Measurements from ENCODE around the gene PRKCA.
A peak's percentile ranks its signal among the peaks of the same experiment; 100 is the strongest.
"Not testable (repeated sequence)": the region's sequence is repeated elsewhere in the genome, so short reads cannot be mapped to it uniquely, and the experiment has no call there.

PRKCA gene

GRCh38 chr17:66354981-66355380 is 52.6 kb downstream of the PRKCA start:
- DNase-seq, result no peak

DNA sequence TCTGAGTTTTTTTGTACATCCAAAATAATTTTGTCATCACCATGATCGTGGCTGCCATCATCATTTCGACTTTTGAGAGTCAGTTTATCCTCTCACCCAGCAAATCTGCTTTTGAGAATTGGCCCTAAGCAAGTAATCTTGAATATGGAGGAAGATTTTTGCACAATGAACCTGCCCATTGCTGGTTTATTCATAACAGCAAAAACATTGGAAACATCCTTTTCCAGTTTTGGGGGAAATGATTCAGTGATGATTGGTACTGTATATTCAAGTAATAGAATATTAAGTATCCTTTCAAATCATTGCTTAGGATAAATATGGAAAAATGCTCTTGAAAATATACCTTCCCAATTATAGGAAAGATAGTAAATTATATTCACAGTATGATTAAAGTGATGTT is 53.1 kb downstream of the PRKCA start:
- no peak for DNase-seq

GRCh38 chr17:66357037-66357436 is 54.6 kb downstream of the PRKCA start:
- peak; percentile 28 for DNase-seq

DNA sequence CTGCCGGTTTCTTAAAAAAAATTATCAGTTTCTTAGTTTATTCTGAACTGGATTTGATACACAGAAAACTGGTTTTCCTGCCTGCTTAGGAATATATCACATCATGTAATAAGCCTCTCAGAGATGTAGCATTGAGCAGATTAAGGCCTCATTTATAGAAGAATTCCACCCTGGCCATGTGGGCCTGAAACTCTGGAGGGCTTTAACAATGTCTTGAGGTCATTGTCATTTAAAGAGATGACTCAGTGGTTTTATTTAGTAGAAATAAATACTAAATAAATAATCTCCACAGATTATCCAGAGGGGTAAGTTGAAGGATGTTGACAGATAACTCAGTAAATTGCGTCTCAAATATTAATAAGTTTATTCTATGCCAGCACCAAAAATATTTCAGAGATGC is 56.9 kb downstream of the PRKCA start:
- no peak for DNase-seq

GRCh38 chr17:66360961-66361565 is 58.6 kb downstream of the PRKCA start:
- DNase-seq, result not testable (repeated sequence)

DNA sequence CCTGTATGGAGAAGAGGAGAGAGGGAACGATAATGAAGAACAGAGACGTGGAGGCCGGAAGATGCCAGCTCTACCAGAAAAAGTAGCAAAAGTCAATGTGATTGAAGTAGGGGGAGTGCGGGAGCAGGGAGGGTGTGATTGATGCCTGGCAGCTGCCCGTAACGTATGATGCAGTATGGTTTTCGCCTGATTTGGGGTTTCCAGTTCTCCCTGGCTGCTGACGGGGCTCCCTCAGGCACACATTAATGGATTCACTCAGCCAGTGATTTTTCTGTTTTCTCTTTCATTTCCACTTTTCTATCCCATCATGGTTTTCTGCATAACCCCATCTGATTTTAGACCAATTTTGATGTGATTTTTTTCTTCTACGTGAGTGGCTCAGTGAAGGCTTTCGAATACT is 62.1 kb downstream of the PRKCA start:
- peak; percentile 42 for DNase-seq

DNA sequence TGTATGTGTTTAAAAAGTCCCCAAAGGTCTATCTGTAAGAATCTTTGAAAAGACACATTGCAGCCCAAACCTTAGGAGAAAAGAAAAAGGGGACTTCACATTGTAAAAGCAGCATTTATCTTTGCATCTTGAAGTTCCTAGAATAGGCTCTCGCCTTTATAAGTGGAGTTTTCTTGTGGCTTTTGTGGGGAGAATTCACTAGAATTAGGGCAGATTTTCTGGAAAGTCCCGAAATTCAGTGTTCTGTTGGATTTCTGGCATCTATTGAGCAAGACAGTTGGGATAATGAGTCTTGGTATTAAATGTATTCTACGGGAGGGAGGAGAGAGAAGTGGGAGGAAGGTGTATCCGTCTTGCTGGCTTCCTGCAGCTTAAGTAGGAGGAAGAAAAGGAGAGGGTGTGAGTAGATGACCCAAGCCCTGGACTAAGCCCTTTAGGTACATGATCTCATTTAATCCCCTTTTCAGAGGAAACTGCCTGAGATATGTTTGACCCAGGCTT is 62.6 kb downstream of the PRKCA start:
- no peak for DNase-seq

GRCh38 chr17:66365903-66366302 is 63.5 kb downstream of the PRKCA start:
- no peak for DNase-seq

DNA sequence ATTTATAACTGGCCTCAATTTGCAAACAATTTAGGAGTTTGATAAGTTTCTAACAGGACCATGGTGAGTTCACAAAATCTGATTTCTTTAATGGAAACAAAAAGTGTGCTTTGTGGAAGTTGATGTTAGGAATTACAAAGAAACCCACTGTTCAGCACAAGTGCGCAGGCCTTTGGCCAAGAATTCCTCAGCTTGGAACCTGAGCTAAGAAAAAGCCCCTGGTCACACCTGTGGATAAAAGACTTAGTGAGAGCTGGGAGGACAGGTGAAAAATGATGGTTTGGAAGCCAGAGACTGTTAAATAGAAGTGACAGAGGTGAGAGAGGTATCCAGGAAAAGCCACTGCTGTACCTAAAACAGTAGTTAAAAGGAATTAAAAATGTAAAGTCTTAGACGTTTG is 64.7 kb downstream of the PRKCA start:
- no peak for DNase-seq

- DNase-seq, result no peak
Observed at GRCh38 chr17:66369830-66370229, 67.4 kb downstream of the PRKCA start.

- no peak for DNase-seq
Observed at GRCh38 chr17:66371561-66371960, 69.1 kb downstream of the PRKCA start.

GRCh38 chr17:66372182-66372581 is 69.8 kb downstream of the PRKCA start:
- DNase-seq, result no peak

DNA sequence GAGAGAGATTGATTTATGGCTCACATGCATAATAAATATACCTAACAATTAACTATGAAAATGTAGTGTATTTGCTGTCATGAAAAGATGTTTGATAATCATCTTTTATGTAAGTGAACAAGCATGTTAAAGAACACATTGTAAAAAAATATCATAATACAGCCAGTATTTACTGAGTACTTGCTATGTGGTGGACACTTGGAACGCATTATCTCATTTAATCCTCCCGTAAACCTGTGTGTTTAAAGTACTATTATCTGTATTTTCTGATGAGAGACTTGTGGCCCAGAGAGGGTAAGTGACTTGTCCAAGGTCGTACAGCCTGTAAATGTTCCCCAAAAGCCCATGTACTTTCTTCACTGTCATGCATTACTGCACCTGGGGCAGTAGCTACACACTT is 70.7 kb downstream of the PRKCA start:
- DNase-seq, result no peak

GRCh38 chr17:66373944-66374817 is 71.8 kb downstream of the PRKCA start:
- DNase-seq, result peak; percentile 54

DNA sequence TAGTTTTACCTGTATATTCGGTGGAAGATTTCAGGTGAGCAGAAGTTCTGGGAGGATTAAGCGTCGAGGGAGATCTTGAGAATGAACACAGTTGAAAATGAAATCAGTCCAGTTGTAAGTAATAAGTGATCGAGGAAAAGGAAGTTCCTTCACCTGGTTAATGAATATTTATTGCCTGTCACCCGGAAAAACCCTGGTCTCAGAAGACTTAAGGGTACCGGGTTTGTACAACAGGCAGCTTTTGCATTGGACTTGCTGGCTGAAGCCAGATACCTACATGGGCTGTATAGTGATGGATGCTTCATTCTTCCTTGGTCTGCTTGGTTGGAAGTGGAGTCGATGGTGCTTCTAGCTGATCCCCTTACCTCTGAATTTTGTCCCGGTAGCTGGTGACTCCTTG is 72.7 kb downstream of the PRKCA start:
- no peak for DNase-seq

DNA sequence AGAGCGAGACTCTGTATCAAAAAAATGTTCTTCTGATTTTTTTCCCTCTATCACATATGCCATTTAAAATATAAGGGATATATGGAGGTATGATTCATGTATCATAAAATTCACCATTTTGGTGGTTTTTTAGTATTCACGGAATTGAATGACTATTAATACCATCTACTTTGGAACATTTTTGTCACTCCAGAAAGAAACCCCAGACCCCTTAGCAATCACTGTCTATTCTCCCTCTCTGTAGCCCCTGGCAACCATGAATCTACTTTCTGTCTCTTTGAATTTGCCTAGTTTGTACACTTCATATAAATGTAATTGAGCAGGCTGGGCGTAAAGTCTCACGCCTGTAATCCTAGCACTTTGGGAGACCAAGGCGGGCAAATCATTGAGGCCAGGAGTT is 75.9 kb downstream of the PRKCA start:
- no peak for DNase-seq

DNA sequence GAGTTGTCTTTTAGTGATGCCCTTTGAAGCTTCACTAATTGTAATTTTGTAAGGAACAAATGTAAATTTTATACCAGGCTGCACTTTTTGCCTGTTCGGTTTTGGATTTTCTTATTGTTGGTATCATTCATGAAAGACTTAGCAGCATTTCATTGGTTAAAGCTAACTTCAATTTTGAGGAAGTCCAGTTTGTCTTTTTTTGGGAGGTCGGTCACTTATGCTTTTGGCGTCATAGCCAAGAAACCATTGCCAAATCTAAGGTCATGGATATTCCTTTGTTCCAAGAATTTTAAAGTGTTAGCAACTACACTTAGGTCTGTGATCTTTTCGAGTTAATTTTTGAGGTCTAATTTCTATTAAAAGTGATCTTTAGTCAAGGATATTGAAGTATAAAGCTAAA is 77.1 kb downstream of the PRKCA start:
- no peak for DNase-seq

GRCh38 chr17:66379996-66380395 is 77.6 kb downstream of the PRKCA start:
- DNase-seq, result no peak

DNA sequence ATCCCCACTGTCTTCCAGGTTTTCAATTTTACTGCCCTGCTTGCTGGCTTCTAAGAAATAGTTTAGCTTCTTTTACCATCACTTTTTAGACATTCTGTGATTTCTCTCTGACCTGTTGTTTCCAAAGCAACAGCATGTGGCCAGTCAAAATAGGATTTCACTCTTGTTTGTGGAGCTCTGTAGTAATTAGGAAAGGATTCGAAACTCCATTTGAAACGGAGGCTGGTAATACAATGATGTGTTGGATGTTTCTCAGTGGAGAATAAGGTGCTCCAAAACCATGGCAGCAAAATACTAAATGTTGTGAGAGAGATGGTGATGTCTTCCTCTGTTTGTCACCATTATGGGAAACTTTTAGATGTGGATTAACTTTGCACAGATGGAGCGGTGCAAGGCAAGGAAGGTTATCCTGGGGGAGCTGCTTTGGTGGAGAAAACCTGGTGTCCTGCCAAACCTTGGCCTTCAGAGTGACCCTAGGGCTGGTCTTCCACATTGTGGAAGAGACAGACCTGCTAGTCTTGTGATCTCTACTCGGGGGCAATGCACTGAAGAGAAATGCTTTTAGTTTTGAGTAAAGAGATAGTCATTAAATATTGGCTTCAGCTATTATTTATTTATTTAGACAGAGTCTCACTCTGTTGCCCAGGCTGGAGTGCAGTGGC is 79.4 kb downstream of the PRKCA start:
- DNase-seq, result no peak

DNA sequence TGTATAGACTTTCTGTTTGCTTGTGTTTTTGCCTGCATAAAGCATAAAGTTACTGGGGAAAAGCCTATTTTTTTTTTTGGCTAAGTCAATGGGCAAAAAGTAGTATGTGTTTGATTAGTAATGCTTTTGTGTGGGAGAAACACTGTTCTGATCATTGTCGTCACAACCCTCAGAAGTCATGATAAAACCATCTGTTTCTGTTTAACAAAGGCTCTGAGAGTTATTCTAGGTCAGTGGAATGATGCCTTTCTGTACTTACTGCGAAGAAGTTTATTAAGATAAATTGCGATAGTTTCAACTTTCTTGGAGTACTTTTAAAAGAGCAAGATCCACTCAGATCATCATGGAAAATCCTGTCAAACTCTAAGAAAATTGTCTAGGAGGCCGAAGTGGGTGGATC is 80.9 kb downstream of the PRKCA start:
- DNase-seq, result no peak

- no peak for DNase-seq
Observed at GRCh38 chr17:66386498-66387351, 84.3 kb downstream of the PRKCA start.

DNA sequence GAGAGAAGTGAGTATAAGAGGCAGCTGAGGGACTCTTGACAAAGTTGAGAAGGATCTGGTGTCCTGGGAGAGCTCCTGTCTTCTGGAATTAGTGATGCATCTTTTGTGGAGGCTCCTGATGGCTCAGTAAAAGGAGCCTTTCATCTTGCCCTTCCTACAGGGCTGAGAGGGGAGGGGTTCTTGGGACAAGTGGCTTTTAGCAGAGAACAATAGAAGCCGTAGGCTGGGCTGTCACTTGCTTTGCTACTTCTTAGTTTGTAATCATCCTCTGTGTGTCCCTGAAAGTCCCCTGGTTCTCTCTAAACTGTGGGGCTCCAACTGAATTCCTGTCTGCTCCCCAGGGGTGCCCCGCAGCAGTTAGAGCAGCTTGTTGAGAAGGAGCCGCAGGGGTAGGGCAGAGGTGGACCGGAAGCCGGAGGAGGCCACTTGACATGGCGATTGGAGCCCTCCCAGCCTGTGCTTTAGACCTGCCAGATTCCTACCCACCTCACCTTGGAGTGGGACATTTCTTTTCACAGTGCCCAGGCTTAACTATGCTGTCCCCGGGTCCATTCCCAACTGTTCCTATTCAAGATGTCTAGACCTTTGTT is 85.1 kb downstream of the PRKCA start:
- DNase-seq, result no peak
